ENCODE results near the gene KCNN1.

Gene KCNN1

DNA sequence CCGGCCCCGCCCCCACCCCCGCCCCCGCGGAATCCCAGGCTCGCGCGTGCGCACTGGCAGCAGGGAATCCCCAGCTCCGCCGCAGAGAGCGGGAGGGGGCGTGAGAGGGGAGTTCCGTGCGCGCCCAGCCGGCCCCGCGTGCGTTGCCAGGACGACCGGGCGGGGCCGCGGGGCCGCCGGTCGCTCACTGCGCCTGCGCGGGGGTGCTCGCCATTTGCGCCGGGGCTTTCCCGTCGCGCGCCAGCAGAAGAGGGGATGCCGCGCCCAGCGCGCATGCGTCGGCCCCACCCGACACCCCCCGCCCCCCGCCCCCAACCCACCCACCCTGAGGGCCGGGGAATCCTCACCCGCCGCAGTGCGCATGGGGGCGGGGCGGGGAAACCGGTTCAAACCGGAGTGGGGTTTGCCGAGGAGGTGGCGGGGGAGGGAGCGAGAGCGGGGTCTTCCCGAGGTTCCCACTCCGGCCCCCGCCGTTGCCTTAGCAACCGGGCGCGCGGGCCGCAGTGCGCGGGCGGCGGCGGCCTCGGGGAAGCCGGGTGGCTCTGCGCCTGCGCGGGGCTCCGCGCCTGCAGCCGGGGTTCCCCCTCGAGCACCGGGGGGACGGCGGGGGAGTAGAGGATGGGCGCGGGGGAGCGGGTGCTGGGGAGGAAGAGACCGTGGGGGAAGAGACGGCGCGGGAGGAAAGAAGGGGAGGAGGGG is 18.9 kb upstream of the KCNN1 start:
- H3K36me3 ChIP-seq (replicated peaks in 1 of 2; ENCODE audit: control insufficient read depth in 2 of 2, insufficient read depth in 2 of 2, low read length in 2 of 2) = peaks cover 6 to 11% of the 10 kb centered on the region in 2 donors
- H3K18ac ChIP-seq (ENCODE audit: low read length) = no peak overlapping the region
- H3K23ac ChIP-seq (ENCODE audit: low read depth, low read length, poor library complexity) = no peak overlapping the region
- no peak overlapping the region for H3K9ac ChIP-seq (ENCODE audit: low read depth, low read length, poor library complexity)
- peaks cover 3% of the 10 kb centered on the region for H3K79me1 ChIP-seq (ENCODE audit: low read depth, low read length)
- H3K4me2 ChIP-seq (ENCODE audit: insufficient read depth, low read length, poor library complexity, severe bottlenecking) = peak overlapping the region; percentile 86
- H3K4ac ChIP-seq (ENCODE audit: low read length) = no peak overlapping the region
- no peak overlapping the region for H2BK12ac ChIP-seq (ENCODE audit: low read length)
- H2BK15ac ChIP-seq (ENCODE audit: low read length) = peak overlapping the region; percentile 37
- H3K14ac ChIP-seq (ENCODE audit: low read length) = no peak overlapping the region
- peaks cover 35 to 43% of the 10 kb centered on the region in 2 donors for H3K4me1 ChIP-seq (ENCODE audit: control insufficient read depth in 2 of 2, insufficient read depth in 1 of 2, low read depth in 1 of 2, low read length in 2 of 2)
- H3K9me3 ChIP-seq (replicated peaks in 1 of 2; ENCODE audit: control insufficient read depth in 2 of 2, insufficient read depth in 1 of 2, low read depth in 1 of 2, low read length in 2 of 2) = no peaks in the 10 kb centered on the region
- H2AK5ac ChIP-seq (ENCODE audit: low read depth, low read length) = no peak overlapping the region
- H2AFZ ChIP-seq (ENCODE audit: low read length) = peak overlapping the region; percentile 94
- H4K91ac ChIP-seq (ENCODE audit: low read depth, low read length, poor library complexity) = no peak overlapping the region
- DNase-seq (ENCODE audit: low spot score) = peak; percentile 97
- H3K27ac ChIP-seq (replicated peaks; ENCODE audit: low read length) = no peak overlapping the region
- H2BK5ac ChIP-seq (ENCODE audit: low read length) = peak overlapping the region; percentile 56
- WGBS, 2 donors (ENCODE audit: extremely low coverage in 2 of 2, insufficient read length in 2 of 2, insufficient replicate concordance in 1 of 2) = no CpG with 5 or more reads among the region's 92 CpGs
- peak overlapping the region in 1 of 2 donors; percentile 71 for H3K4me3 ChIP-seq (ENCODE audit: low read length in 2 of 2)
- peaks cover 6 to 43% (median 24%) of the 10 kb centered on the region in 3 experiments for H3K27me3 ChIP-seq (ENCODE audit: control insufficient read depth in 3 of 3, insufficient read depth in 3 of 3, low read depth in 1 of 3, low read length in 3 of 3)
- H4K8ac ChIP-seq (ENCODE audit: low read depth, low read length) = no peak overlapping the region
- no peak overlapping the region for H2BK120ac ChIP-seq (ENCODE audit: low read depth, low read length)

DNA sequence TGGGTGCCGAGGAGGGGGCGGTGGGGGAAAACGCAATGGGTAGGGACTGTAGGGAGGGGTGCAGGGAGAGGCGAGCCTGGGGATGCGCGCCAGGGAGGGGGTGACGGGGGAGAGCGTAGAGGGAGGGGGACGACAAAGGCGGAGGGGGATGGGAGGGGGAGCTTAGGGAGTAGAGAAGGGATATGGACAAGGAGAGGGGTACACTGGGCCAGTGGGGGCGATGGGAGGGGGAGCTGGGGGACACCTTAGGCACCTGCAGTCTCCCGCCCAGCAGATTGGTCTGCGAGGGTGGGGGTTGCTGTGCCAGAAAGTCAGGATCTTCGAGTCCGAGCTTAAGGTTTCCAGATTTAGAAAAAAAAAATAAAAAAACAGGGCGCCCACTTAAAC is 18.4 kb upstream of the KCNN1 start:
- no peak overlapping the region for H2BK12ac ChIP-seq (ENCODE audit: low read length)
- H3K27ac ChIP-seq (replicated peaks; ENCODE audit: low read length) = no peak overlapping the region
- H3K14ac ChIP-seq (ENCODE audit: low read length) = no peak overlapping the region
- H3K36me3 ChIP-seq (replicated peaks in 1 of 2; ENCODE audit: control insufficient read depth in 2 of 2, insufficient read depth in 2 of 2, low read length in 2 of 2) = peaks cover 4 to 10% of the 10 kb centered on the region in 2 donors
- H2BK5ac ChIP-seq (ENCODE audit: low read length) = peak overlapping the region; percentile 53
- H3K23ac ChIP-seq (ENCODE audit: low read depth, low read length, poor library complexity) = no peak overlapping the region
- peaks cover 3% of the 10 kb centered on the region for H3K79me1 ChIP-seq (ENCODE audit: low read depth, low read length)
- no peak overlapping the region for H4K8ac ChIP-seq (ENCODE audit: low read depth, low read length)
- H3K4me1 ChIP-seq (ENCODE audit: control insufficient read depth in 2 of 2, insufficient read depth in 1 of 2, low read depth in 1 of 2, low read length in 2 of 2) = peaks cover 35 to 48% of the 10 kb centered on the region in 2 donors
- H2BK120ac ChIP-seq (ENCODE audit: low read depth, low read length) = no peak overlapping the region
- H3K27me3 ChIP-seq (ENCODE audit: control insufficient read depth in 3 of 3, insufficient read depth in 3 of 3, low read depth in 1 of 3, low read length in 3 of 3) = peaks cover 11 to 48% (median 29%) of the 10 kb centered on the region in 3 experiments
- H2AFZ ChIP-seq (ENCODE audit: low read length) = peak overlapping the region; percentile 93
- no peaks in the 10 kb centered on the region for H3K9me3 ChIP-seq (replicated peaks in 1 of 2; ENCODE audit: control insufficient read depth in 2 of 2, insufficient read depth in 1 of 2, low read depth in 1 of 2, low read length in 2 of 2)
- H4K91ac ChIP-seq (ENCODE audit: low read depth, low read length, poor library complexity) = no peak overlapping the region
- no peak for DNase-seq (ENCODE audit: low spot score)
- peak overlapping the region; percentile 66 to 71 for H3K4me3 ChIP-seq (ENCODE audit: low read length in 2 of 2)
- H2BK15ac ChIP-seq (ENCODE audit: low read length) = peak overlapping the region; percentile 37
- peak overlapping the region; percentile 83 for H3K18ac ChIP-seq (ENCODE audit: low read length)
- WGBS, 2 donors (ENCODE audit: extremely low coverage in 2 of 2, insufficient read length in 2 of 2, insufficient replicate concordance in 1 of 2) = no CpG with 5 or more reads among the region's 16 CpGs
- H3K4ac ChIP-seq (ENCODE audit: low read length) = no peak overlapping the region
- no peak overlapping the region for H3K9ac ChIP-seq (ENCODE audit: low read depth, low read length, poor library complexity)
- H3K4me2 ChIP-seq (ENCODE audit: insufficient read depth, low read length, poor library complexity, severe bottlenecking) = peak overlapping the region; percentile 86
- peak overlapping the region; percentile 81 for H2AK5ac ChIP-seq (ENCODE audit: low read depth, low read length)

DNA sequence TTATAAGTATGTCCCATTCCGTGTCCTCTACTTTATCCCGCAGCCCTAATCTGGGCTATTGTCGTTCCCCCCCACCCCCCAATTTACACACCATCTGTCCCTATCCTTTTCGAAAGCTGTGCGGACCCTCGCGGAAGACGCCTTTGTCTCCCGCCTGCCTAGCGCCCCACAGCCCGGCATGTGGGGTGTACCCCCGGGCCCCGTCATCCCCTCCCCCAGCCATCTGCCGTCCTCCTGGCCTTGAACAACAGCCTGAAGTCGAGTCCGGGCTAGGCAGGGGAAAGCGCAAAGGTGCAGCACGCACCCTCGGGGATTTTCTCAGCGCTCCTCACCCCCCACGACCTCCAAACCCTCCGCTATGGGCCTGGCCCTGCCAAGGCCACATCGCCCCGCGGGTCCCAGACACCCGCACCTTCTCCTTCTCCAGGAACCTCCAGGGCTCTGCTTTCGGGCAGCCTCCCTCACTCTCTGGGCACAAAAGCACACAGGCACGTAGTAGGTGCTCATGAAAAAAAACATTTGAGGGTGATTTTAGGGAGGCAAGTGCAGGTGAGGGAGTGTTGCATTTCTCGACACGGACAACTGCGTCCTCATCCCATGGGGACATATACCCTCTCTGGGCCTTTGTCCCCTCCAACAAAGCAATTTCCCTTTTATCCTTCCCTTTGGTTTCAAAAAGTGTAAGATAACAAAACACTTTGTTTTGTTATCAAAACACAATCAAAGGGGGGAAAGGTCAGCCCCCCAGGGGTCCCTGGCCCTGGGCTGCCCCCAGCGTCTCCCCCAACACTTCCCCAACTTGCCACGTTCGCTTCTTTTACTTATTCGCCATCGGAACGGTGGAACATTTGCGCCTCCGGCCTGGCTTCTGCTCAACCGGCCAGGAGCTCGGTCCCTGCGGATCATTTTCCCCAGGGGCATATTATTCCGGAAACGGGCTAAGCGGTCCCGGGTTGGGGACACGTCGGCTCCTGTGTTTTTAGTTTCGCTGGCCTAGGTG is 17.7 kb upstream of the KCNN1 start:
- Histone ChIP-seq H3K4me1 (ENCODE audit: control insufficient read depth in 2 of 2, insufficient read depth in 1 of 2, low read depth in 1 of 2, low read length in 2 of 2) (peaks cover 38 to 51% of the 10 kb centered on the region in 2 donors), H2BK12ac (ENCODE audit: low read length) (peak overlapping the region; percentile 90), H2BK15ac (ENCODE audit: low read length) (peak overlapping the region; percentile 100), H3K27me3 (ENCODE audit: control insufficient read depth in 3 of 3, insufficient read depth in 3 of 3, low read depth in 1 of 3, low read length in 3 of 3) (peaks cover 15 to 54% (median 31%) of the 10 kb centered on the region in 3 experiments), H3K23ac (ENCODE audit: low read depth, low read length, poor library complexity) (peak overlapping the region; percentile 91), H3K4me3 (ENCODE audit: low read length in 2 of 2) (peak overlapping the region in 1 of 2 donors; percentile 71), H3K79me1 (ENCODE audit: low read depth, low read length) (no peaks in the 10 kb centered on the region), H3K4ac (ENCODE audit: low read length) (peak overlapping the region; percentile 84), H2BK5ac (ENCODE audit: low read length) (peak overlapping the region; percentile 75), H3K27ac (replicated peaks; ENCODE audit: low read length) (no peak overlapping the region), H2AFZ (ENCODE audit: low read length) (peak overlapping the region; percentile 93), H4K91ac (ENCODE audit: low read depth, low read length, poor library complexity) (no peak overlapping the region), H3K18ac (ENCODE audit: low read length) (peak overlapping the region; percentile 98), H2BK120ac (ENCODE audit: low read depth, low read length) (peak overlapping the region; percentile 99), H3K14ac (ENCODE audit: low read length) (no peak overlapping the region), H4K8ac (ENCODE audit: low read depth, low read length) (no peak overlapping the region), H3K9ac (ENCODE audit: low read depth, low read length, poor library complexity) (no peak overlapping the region), H3K36me3 (replicated peaks in 1 of 2; ENCODE audit: control insufficient read depth in 2 of 2, insufficient read depth in 2 of 2, low read length in 2 of 2) (peaks cover 3 to 4% of the 10 kb centered on the region in 2 donors), H3K4me2 (ENCODE audit: insufficient read depth, low read length, poor library complexity, severe bottlenecking) (peak overlapping the region; percentile 86), H3K9me3 (replicated peaks in 1 of 2; ENCODE audit: control insufficient read depth in 2 of 2, insufficient read depth in 1 of 2, low read depth in 1 of 2, low read length in 2 of 2) (no peaks in the 10 kb centered on the region), H2AK5ac (ENCODE audit: low read depth, low read length) (peak overlapping the region; percentile 97)
- WGBS, 2 donors (ENCODE audit: extremely low coverage in 2 of 2, insufficient read length in 2 of 2, insufficient replicate concordance in 1 of 2) = no CpG with 5 or more reads among the region's 49 CpGs
- DNase-seq (ENCODE audit: low spot score) = no peak
